A549 treated with RU486 at 1 μM for 4 hours (cell line): ENCODE data around the gene DMRT1. TPM values are rescaled to one million over a fixed set of nuclear protein-coding genes. Genes with fewer than 3 reads are reported as not detected.

Experiments used
- total RNA-seq: library from RNA; stranded (reverse); fragments of 200-300 nt; extraction: Qiagen RNA extraction; gene quantifications from 5 replicates; pipeline ENCODE4 v1.2.3, GENCODE V29; 2022; ENCODE audit warnings: low read depth

The DMRT1 gene
- 0.18 TPM in 1 of 5 replicates, not detected in the others for total RNA-seq

GRCh38 chr9:841371-842209 is at the start of gene DMRT1:
Gene DMRT1, plus strand, starts transcription at chr9:841697. Its CDS starts 142 bp downstream, at chr9:841839.

GRCh38 chr9:976258-976942 is 134.9 kb downstream of the DMRT1 start, which contains the start of gene DMRT3:
Gene DMRT3, plus strand, starts transcription at chr9:976655. Its CDS starts 347 bp downstream, at chr9:977002.

Other genes starting within 250 kb of the DMRT1 start
- not detected in 5 replicates for gene DMRT3, start 135.0 kb downstream of the DMRT1 start, total RNA-seq
- gene DMRT2, start 208.7 kb downstream of the DMRT1 start, total RNA-seq = 0.13 TPM in 1 of 5 replicates, not detected in the others